Effector memory CD8-positive, alpha-beta T cell (primary cell): ENCODE measurements around the gene COQ8B.
"Not testable (repeated sequence)": the region's sequence is repeated elsewhere in the genome, so short reads cannot be mapped to it uniquely, and the experiment has no call there.

Experiments
- ATAC-seq: fragments of 150-1000 bp; cut with Tn5 transposase; replicated peaks from 2 replicates; pipeline ENCODE4 v1.10.0; 2021; ENCODE audit warnings: mild to moderate bottlenecking, moderate library complexity
- DNase-seq, 3 experiments: peaks; one replicate each; pipeline ENCODE4 v3.0.0; 2021
- H3K27ac Mint-ChIP-seq, 2 donors: one replicate each; pipeline ENCODE4 v1.8.0; 2022; ENCODE audit warnings: mild to moderate bottlenecking in 2 of 2, mixed read lengths in 2 of 2, moderate library complexity in 2 of 2
- H3K27me3 Mint-ChIP-seq, 2 donors: one replicate each; pipeline ENCODE4 v1.8.0; 2022; ENCODE audit warnings: mixed read lengths in 2 of 2
- H3K36me3 Mint-ChIP-seq: one replicate; pipeline ENCODE4 v1.8.0; 2022; ENCODE audit warnings: mild to moderate bottlenecking, moderate library complexity, mixed read lengths; ENCODE audit not compliant: insufficient read depth
- H3K4me1 Mint-ChIP-seq, 2 donors: one replicate each; pipeline ENCODE4 v1.8.0; 2022; ENCODE audit warnings: low read depth in 2 of 2, mixed read lengths in 2 of 2
- H3K4me3 Mint-ChIP-seq, 2 donors: one replicate each; pipeline ENCODE4 v1.8.0; 2022; ENCODE audit warnings: mild to moderate bottlenecking in 2 of 2, mixed read lengths in 2 of 2, moderate library complexity in 2 of 2
- H3K9me3 Mint-ChIP-seq, 2 donors: one replicate each; pipeline ENCODE4 v1.8.0; 2022; ENCODE audit warnings: mixed read lengths in 2 of 2
- total RNA-seq, 9 experiments: gene quantifications; one replicate each; lab custom pipeline; 2026; lab: John Stamatoyannopoulos, UW

Gene COQ8B
- 19.4 to 71.5 (median 40.3) reads per million in 9 experiments for total RNA-seq

- peak within 1 kb of the TSS; percentile 77 to 83 for H3K4me3 Mint-ChIP-seq
- no peaks in the 10 kb centered on the region for H3K9me3 Mint-ChIP-seq
- peak within 1 kb of the TSS; percentile 95 to 99 for H3K27ac Mint-ChIP-seq
- ATAC-seq (peak; percentile 71), DNase-seq (peak; percentile 100)
- H3K36me3 Mint-ChIP-seq, result peaks cover 38% of the 10 kb centered on the region
- H3K4me1 Mint-ChIP-seq, result peaks cover 53 to 56% of the 10 kb centered on the region in 2 donors
- no peaks in the 10 kb centered on the region for H3K27me3 Mint-ChIP-seq
Observed at GRCh38 chr19:40716482-40717324, at the start of gene COQ8B, which contains the start of gene ITPKC. Gene COQ8B (minus strand): TSS chr19:40716886. CDS start chr19:40714632, 2,254 bp downstream. Gene ITPKC (plus strand): TSS chr19:40717112. CDS start chr19:40717136, 24 bp downstream.

- Mint-ChIP-seq H3K36me3 (peaks cover 76% of the 10 kb centered on the region), H3K27ac (peak overlapping the region in 1 of 2 donors; percentile 87), H3K4me1 (peaks cover 40 to 43% of the 10 kb centered on the region in 2 donors)
- H3K4me3 Mint-ChIP-seq, H3K9me3 Mint-ChIP-seq, DNase-seq, H3K27me3 Mint-ChIP-seq, ATAC-seq: not testable (repeated sequence)
Observed at GRCh38 chr19:40766385-40766784, 49.7 kb upstream of the COQ8B start.

DNA sequence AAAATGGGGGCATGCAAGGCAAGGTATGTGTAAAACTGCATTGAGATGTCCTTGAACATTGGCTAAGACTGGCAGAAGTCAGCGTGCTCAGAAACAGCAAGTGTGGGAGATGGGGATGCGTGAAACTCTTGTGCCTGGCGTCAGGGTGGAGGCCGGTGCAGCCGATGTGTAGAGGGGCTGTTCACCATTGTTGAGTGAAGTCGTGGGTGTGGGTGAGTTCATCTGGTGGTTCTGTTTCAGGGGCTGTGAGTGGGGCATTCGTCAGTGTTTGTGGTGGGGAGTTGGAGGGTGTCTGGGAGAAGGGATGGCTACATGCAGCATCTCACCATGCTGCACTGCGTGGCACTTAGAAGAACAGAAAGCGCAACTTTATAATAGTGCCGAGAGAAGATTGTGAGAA is 47.3 kb upstream of the COQ8B start:
- Mint-ChIP-seq H3K36me3 (peaks cover 94% of the 10 kb centered on the region), H3K4me3 (peak overlapping the region; percentile 34 to 41), H3K9me3 (no peaks in the 10 kb centered on the region), H3K27me3 (no peaks in the 10 kb centered on the region), H3K4me1 (peaks cover 33 to 46% of the 10 kb centered on the region in 2 donors), H3K27ac (peak overlapping the region; percentile 78 to 87)
- DNase-seq (no peak), ATAC-seq (no peak)

GRCh38 chr19:40763526-40763925 is 46.8 kb upstream of the COQ8B start:
- ATAC-seq (no peak), DNase-seq (no peak)
- H3K27ac Mint-ChIP-seq, result peak overlapping the region; percentile 78 to 87
- H3K36me3 Mint-ChIP-seq, result peaks cover 98% of the 10 kb centered on the region
- peaks cover 33 to 46% of the 10 kb centered on the region in 2 donors for H3K4me1 Mint-ChIP-seq
- peak overlapping the region in 1 of 2 donors; percentile 34 for H3K4me3 Mint-ChIP-seq
- no peaks in the 10 kb centered on the region for H3K27me3 Mint-ChIP-seq
- no peaks in the 10 kb centered on the region for H3K9me3 Mint-ChIP-seq

GRCh38 chr19:40762754-40763470 is 46.2 kb upstream of the COQ8B start:
- Mint-ChIP-seq H3K9me3 (no peaks in the 10 kb centered on the region), H3K36me3 (peaks cover 98% of the 10 kb centered on the region), H3K27me3 (no peaks in the 10 kb centered on the region), H3K4me3 (peak overlapping the region; percentile 14 to 32), H3K27ac (peak overlapping the region; percentile 78 to 87), H3K4me1 (peaks cover 33 to 46% of the 10 kb centered on the region in 2 donors)
- DNase-seq (no peak), ATAC-seq (no peak)

GRCh38 chr19:40759352-40759751 is 42.7 kb upstream of the COQ8B start:
- no peaks in the 10 kb centered on the region for H3K27me3 Mint-ChIP-seq
- H3K4me1 Mint-ChIP-seq, result peaks cover 44 to 60% of the 10 kb centered on the region in 2 donors
- peaks cover 84% of the 10 kb centered on the region for H3K36me3 Mint-ChIP-seq
- H3K4me3 Mint-ChIP-seq, result no peak overlapping the region
- no peak for DNase-seq
- no peaks in the 10 kb centered on the region for H3K9me3 Mint-ChIP-seq
- no peak overlapping the region for H3K27ac Mint-ChIP-seq
- ATAC-seq, result no peak

DNA sequence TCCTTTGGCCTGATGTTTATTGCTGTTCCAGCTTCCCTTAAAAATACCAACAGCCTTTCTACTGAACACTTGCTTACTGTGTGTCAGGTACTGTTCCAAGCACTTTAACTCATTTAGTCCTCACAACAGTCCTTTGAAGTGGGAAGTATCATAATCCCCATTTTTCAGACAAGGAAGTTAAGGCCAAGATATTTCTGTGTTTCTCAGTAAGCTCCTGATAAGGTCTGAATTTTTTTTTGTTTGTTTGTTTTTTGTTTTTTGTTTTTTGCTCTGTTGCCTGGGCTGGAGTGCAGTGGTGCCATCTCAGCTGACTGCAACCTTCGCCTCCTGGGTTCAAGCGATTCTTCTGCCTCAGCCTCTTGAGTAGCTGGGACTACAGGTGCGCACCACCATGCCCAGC is 41.8 kb upstream of the COQ8B start:
- Mint-ChIP-seq H3K9me3 (no peaks in the 10 kb centered on the region), H3K36me3 (peaks cover 75% of the 10 kb centered on the region), H3K4me3 (peak overlapping the region in 1 of 2 donors; percentile 25), H3K27ac (peak overlapping the region in 1 of 2 donors; percentile 46), H3K4me1 (peaks cover 40 to 55% of the 10 kb centered on the region in 2 donors), H3K27me3 (no peaks in the 10 kb centered on the region)
- no peak for DNase-seq
- ATAC-seq, result no peak

DNA sequence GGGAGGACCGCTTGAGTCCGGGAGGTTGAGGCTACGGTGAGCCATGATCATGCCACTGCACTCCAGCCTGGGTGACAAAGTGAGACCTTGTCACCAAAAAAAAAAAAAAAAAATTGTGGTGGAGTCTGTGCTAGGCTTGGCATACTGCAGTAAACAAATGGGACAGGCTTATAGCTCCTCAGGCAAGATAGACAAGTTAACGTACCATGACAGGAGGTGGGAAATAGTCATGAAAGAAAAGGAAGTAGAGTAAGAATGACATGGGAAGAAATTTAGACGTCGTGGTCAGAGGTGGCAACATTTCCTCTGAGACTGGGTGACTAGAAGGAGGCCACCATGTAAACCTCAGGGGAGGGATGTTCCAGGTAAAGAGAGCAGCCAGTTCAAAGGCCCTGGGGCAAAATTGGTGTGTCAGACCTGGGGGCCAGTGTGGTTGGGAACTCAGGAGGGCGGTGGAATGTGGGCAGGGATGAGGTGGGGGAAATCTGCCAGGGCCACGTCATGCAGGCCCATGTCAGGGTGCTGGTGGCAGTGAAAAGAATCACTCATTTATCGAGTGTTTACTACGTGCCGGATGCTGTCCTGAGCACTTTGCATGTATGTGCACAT is 39.9 kb upstream of the COQ8B start:
- Mint-ChIP-seq H3K4me1 (peaks cover 39 to 53% of the 10 kb centered on the region in 2 donors), H3K36me3 (peaks cover 71% of the 10 kb centered on the region), H3K9me3 (no peaks in the 10 kb centered on the region), H3K27ac (peak overlapping the region; percentile 94 to 97), H3K4me3 (peak overlapping the region; percentile 84 to 97), H3K27me3 (no peaks in the 10 kb centered on the region)
- DNase-seq (peak in 2 of 3 experiments; percentile 18 to 40), ATAC-seq (peak; percentile 61)

GRCh38 chr19:40755791-40756190 is 39.1 kb upstream of the COQ8B start:
- no peaks in the 10 kb centered on the region for H3K27me3 Mint-ChIP-seq
- ATAC-seq (no peak), DNase-seq (no peak)
- H3K4me1 Mint-ChIP-seq, result peaks cover 45 to 56% of the 10 kb centered on the region in 2 donors
- H3K9me3 Mint-ChIP-seq, result no peaks in the 10 kb centered on the region
- peak overlapping the region; percentile 94 to 97 for H3K27ac Mint-ChIP-seq
- H3K36me3 Mint-ChIP-seq, result peaks cover 71% of the 10 kb centered on the region
- peak overlapping the region; percentile 84 to 97 for H3K4me3 Mint-ChIP-seq

DNA sequence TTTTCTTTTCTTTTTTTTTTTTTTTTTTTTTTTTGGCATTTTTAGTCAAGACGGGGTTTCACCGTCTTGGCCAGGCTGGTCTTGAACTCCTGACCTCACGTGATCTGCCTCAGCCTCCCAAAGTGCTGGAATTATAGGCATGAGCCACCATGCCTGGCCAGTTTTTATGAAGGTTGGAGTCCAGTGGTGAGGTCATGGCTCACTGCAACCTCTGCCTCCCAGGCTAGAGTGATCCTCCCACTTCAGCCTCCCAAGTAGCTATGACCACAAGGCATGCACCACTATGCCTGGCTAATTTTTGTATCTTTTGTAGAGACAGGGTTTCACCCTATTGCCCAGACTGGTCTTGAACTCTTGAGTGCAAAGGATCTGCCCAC is 38.5 kb upstream of the COQ8B start:
- Mint-ChIP-seq H3K9me3 (no peaks in the 10 kb centered on the region), H3K27ac (peak overlapping the region; percentile 94 to 97), H3K36me3 (peaks cover 71% of the 10 kb centered on the region), H3K27me3 (no peaks in the 10 kb centered on the region), H3K4me3 (peak overlapping the region; percentile 84 to 97), H3K4me1 (peaks cover 48 to 55% of the 10 kb centered on the region in 2 donors)
- no peak for DNase-seq
- no peak for ATAC-seq

DNA sequence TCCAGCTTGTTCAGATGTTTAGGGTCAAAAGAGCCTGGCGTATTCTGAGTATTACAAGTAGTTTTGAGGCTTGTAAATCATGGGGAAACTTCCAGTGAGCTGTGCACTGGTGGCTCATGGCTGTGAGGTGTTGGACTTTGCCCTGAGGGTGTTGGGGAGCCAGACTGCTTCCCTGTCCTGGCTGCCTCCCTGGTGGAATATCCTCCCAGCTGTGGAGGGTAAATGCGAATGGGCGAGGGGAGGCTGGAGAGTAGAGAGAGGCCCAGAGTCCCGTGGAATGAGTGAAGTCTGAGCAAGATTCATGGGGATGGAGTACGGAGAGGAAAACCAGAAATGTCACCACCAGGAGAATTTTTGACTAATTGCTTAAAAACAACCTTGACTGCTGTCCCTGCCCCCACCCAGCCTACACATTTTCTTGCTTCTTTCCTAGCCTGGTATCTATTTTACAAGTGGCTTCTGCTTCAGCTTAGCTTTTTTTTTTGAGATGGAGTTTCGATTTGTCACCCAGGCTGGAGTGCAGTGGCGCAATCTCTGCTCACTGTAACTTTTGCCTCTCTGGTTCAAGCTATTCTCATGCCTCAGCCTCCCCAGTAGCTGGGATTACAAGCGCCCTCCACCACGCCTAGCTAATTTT is 38.0 kb upstream of the COQ8B start:
- H3K4me3 Mint-ChIP-seq, result peak overlapping the region; percentile 84 to 97
- DNase-seq (no peak), ATAC-seq (no peak)
- H3K27me3 Mint-ChIP-seq, result no peaks in the 10 kb centered on the region
- peak overlapping the region; percentile 94 to 97 for H3K27ac Mint-ChIP-seq
- no peaks in the 10 kb centered on the region for H3K9me3 Mint-ChIP-seq
- peaks cover 53 to 58% of the 10 kb centered on the region in 2 donors for H3K4me1 Mint-ChIP-seq
- H3K36me3 Mint-ChIP-seq, result peaks cover 69% of the 10 kb centered on the region

- H3K36me3 Mint-ChIP-seq, result peaks cover 53% of the 10 kb centered on the region
- no peaks in the 10 kb centered on the region for H3K9me3 Mint-ChIP-seq
- H3K4me3 Mint-ChIP-seq, result peak overlapping the region; percentile 84 to 97
- DNase-seq (no peak), ATAC-seq (no peak)
- H3K27me3 Mint-ChIP-seq, result no peaks in the 10 kb centered on the region
- peak overlapping the region; percentile 98 to 99 for H3K27ac Mint-ChIP-seq
- H3K4me1 Mint-ChIP-seq, result peaks cover 60 to 61% of the 10 kb centered on the region in 2 donors
Observed at GRCh38 chr19:40752257-40752781, 35.6 kb upstream of the COQ8B start.
